Left lung (tissue), 10 donors: ENCODE data around the gene ADGRB3. TPM values are rescaled to one million over a fixed set of nuclear protein-coding genes. Genes with fewer than 3 reads are reported as not detected.

Experiments
- ATAC-seq: fragments of 200-7000 bp; cut with Tn5 transposase; one replicate; pipeline ENCODE4 v1.9.1; 2020; ENCODE audit warnings: moderate library complexity
- DNase-seq, 4 donors: peaks; one replicate each; pipeline ENCODE4 v3.0.0-alpha.2; 2013 to 2020
- H3K27ac ChIP-seq, 2 donors: fragments of 200-600 bp; sonication (generic) in 1 of 2; one replicate each; pipeline versions ENCODE4 v1.5.0 to v1.8.0; 2020 to 2021
- H3K27me3 ChIP-seq, 2 donors: fragments of 200-600 bp; sonication (generic) in 1 of 2; one replicate each; pipeline versions ENCODE4 v1.5.0 to v1.8.0; 2020 to 2021
- H3K36me3 ChIP-seq, 2 donors: fragments of 200-600 bp; sonication (generic) in 1 of 2; one replicate each; pipeline versions ENCODE4 v1.5.0 to v1.8.0; 2020 to 2021
- H3K4me1 ChIP-seq, 2 donors: fragments of 200-600 bp; one replicate each; pipeline ENCODE4 v1.8.0; 2021
- H3K4me3 ChIP-seq, 2 donors: fragments of 200-600 bp; sonication (generic) in 1 of 2; one replicate each; pipeline versions ENCODE4 v1.5.0 to v1.8.0; 2020 to 2021; ENCODE audit warnings: mild to moderate bottlenecking in 1 of 2
- H3K9me3 ChIP-seq, 2 donors: fragments of 200-600 bp; sonication (generic) in 1 of 2; one replicate each; pipeline versions ENCODE4 v1.5.0 to v1.8.0; 2020 to 2021
- CTCF ChIP-seq, 2 donors: fragments of 200-600 bp; sonication (generic) in 1 of 2; IDR thresholded peaks; one replicate each; pipeline versions ENCODE4 v1.5.0 to v1.8.0; 2021; ENCODE audit warnings: antibody characterized with exemption in 2 of 2
- intact Hi-C, 2 donors: fragments of 100-400 bp; cut with DNase I; formaldehyde crosslinking; loops; one replicate each; pipeline versions ENCODE4 v1.11.2 to v1.14.2; 2022
- polyA plus RNA-seq, 6 donors: library from polyadenylated mRNA; unstranded; fragments of 120-200 nt; gene quantifications; one replicate each; pipeline ENCODE4 v1.2.1, GENCODE V29; 2013; ENCODE audit not compliant: insufficient read length in 6 of 6
- total RNA-seq, 2 donors: library from RNA; stranded (reverse); fragmentation: NEBNext Ultra II Directional; extraction: Animal tissue kit (Norgen Biotek cat#: 25700); gene quantifications; one replicate each; pipeline ENCODE4 v1.2.1, GENCODE V29; 2021
- donor health status: DM: no; HTN: yes; CAD: no.
- donor health status: DM: no; HTN: no; CAD: no.

ADGRB3 gene
- total and polyA plus RNA-seq, 8 donors = 2.0 to 22.4 (median 13.7) TPM

DNA sequence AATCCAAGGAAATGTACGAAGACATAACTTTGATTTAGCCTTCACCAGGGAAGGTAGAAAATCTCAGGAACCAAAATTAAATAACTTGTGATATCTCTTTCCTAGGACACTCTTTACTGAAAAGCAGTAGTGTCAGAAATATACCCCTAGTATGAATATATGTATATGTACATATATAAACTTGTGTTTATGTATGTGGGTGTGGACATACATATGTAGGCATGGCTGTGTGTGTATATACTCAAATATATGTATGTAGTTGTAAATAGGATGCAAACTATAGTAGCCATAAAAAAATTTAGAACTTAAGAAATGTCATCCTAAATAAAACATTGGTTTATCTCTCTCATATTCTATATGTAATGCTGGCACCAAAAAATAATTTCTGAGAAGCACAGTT, 500.8 kb downstream of the ADGRB3 start:
- Histone ChIP-seq H3K27ac (no peak overlapping the region), H3K36me3 (no peaks in the 10 kb centered on the region), H3K9me3 (no peaks in the 10 kb centered on the region), H3K4me3 (no peak overlapping the region), H3K27me3 (no peaks in the 10 kb centered on the region), H3K4me1 (no peaks in the 10 kb centered on the region)
- DNase-seq = no peak
- no peak for ATAC-seq
- intact Hi-C loops = no loop called here
- no peak for TF ChIP-seq CTCF (IDR thresholded peaks at IDR 0.05)

- no peaks in the 10 kb centered on the region for H3K27me3 ChIP-seq
- intact Hi-C loops = no loop called here
- no peak for ATAC-seq
- H3K36me3 ChIP-seq = no peaks in the 10 kb centered on the region
- no peak for TF ChIP-seq CTCF (IDR thresholded peaks at IDR 0.05)
- H3K9me3 ChIP-seq = no peaks in the 10 kb centered on the region
- H3K4me1 ChIP-seq = no peaks in the 10 kb centered on the region
- H3K27ac ChIP-seq = no peak overlapping the region
- DNase-seq = no peak
- no peak overlapping the region for H3K4me3 ChIP-seq
These were observed 503.1 kb downstream of the ADGRB3 start for GRCh38 chr6:69138148-69138547.

GRCh38 chr6:69138893-69139494, 503.9 kb downstream of the ADGRB3 start:
- no peak for ATAC-seq
- no peak for DNase-seq

GRCh38 chr6:69145062-69145461, 510.0 kb downstream of the ADGRB3 start:
- peak in 1 of 4 donors; percentile 45 for DNase-seq
- no peak for TF ChIP-seq CTCF (IDR thresholded peaks at IDR 0.05)
- H3K36me3 ChIP-seq = no peaks in the 10 kb centered on the region
- no peaks in the 10 kb centered on the region for H3K27me3 ChIP-seq
- no peaks in the 10 kb centered on the region for H3K4me1 ChIP-seq
- H3K9me3 ChIP-seq = peaks cover 0 to 20% of the 10 kb centered on the region in 2 donors
- intact Hi-C loops = no loop called here
- ATAC-seq = no peak
- no peak overlapping the region for H3K4me3 ChIP-seq
- H3K27ac ChIP-seq = no peak overlapping the region

More at GRCh38 chr6:69138893-69139494, 503.9 kb downstream of the ADGRB3 start:
- intact Hi-C loops = no loop called here
- H3K27ac ChIP-seq = no peak overlapping the region
- H3K4me3 ChIP-seq = no peak overlapping the region
- no peaks in the 10 kb centered on the region for H3K27me3 ChIP-seq
- H3K36me3 ChIP-seq = no peaks in the 10 kb centered on the region
- no peaks in the 10 kb centered on the region for H3K9me3 ChIP-seq
- no peaks in the 10 kb centered on the region for H3K4me1 ChIP-seq
- TF ChIP-seq CTCF (IDR thresholded peaks at IDR 0.05) = no peak

GRCh38 chr6:69146385-69146784, 511.3 kb downstream of the ADGRB3 start:
- peak in 1 of 4 donors; percentile 51 for DNase-seq
- Histone ChIP-seq H3K36me3 (no peaks in the 10 kb centered on the region), H3K4me3 (no peak overlapping the region), H3K27me3 (no peaks in the 10 kb centered on the region), H3K27ac (no peak overlapping the region), H3K4me1 (no peaks in the 10 kb centered on the region), H3K9me3 (peaks cover 0 to 20% of the 10 kb centered on the region in 2 donors)
- intact Hi-C loops = no loop called here
- ATAC-seq = no peak
- no peak for TF ChIP-seq CTCF (IDR thresholded peaks at IDR 0.05)
